Right renal pelvis (tissue), 4 donors: ENCODE results near the gene CDK14. TPM values are rescaled to one million over a fixed set of nuclear protein-coding genes. Genes with fewer than 3 reads are reported as not detected.
"Not testable (repeated sequence)": the region's sequence is repeated elsewhere in the genome, so short reads cannot be mapped to it uniquely, and the experiment has no call there.

ENCODE experiments used
- DNase-seq, 4 donors: peaks; one replicate each; pipeline ENCODE4 v3.0.0-alpha.2; 2013; ENCODE audit warnings: low read depth in 4 of 4, low spot score in 3 of 4, missing footprints in 1 of 4
- polyA plus RNA-seq, 4 donors: library from polyadenylated mRNA; unstranded; fragments of 120-200 nt; gene quantifications; one replicate each; pipeline ENCODE4 v1.2.1, GENCODE V29; 2013; ENCODE audit not compliant: insufficient read length in 4 of 4

CDK14 gene
- polyA plus RNA-seq, 4 donors, result 30.3 to 39.1 (median 37.5) TPM

DNA sequence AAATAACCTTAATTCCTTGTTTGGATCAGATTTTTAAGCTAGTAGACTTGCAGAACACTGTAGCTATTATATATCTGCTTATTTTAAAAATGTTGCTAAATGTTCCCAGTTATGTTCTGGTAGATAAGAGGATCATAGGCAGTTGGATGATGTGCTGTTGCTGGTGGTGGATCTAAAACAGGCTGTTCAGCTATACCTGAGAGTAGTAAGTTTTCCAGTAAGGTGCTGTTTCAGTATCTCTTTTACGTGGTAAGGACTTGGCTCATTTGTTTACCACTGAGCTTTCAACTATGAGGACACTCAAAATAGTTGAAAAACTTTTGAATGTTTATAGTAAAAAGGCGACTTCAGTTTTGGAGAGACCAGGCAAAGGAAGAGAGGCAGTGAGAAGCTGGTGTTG lies 180.9 kb downstream of the CDK14 start:
- no peak for DNase-seq

DNA sequence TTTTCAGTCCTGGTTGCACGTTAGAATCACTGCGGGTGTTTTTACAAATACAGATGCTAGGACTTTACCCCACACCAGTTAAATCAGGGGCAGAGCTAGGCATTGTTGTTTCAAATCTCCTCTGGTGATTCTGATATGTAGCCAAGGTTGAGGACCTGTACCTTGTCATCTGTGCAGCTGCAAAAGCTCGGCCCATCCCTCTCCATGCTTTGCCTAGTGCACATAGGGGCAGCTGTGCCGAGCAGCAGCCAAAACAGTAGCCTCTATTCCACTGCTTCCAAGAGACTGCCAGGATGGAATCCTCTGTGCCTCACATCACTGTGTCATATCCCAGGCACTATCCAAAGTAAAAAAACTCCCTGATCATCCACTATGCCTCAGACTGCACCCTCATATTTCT lies 181.3 kb downstream of the CDK14 start:
- no peak for DNase-seq

DNA sequence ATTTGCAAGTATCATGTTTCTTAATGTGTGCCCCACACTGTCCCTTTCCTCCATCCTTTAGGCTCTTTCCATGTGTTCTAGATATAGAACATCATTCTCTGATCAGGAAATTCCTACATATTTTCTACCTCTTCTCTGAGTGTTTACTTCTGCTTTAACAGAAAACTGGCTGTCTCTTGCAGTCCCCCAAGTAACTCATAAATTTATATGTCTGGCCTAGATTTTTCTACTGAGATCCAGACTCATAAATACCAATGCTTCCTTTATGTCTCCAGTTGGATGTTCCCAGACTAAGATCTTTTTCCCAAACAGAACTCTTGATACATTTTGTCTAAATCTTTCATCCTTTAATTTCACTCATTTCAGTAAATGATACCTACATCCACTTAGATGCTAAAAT lies 181.8 kb downstream of the CDK14 start:
- DNase-seq, result no peak

DNA sequence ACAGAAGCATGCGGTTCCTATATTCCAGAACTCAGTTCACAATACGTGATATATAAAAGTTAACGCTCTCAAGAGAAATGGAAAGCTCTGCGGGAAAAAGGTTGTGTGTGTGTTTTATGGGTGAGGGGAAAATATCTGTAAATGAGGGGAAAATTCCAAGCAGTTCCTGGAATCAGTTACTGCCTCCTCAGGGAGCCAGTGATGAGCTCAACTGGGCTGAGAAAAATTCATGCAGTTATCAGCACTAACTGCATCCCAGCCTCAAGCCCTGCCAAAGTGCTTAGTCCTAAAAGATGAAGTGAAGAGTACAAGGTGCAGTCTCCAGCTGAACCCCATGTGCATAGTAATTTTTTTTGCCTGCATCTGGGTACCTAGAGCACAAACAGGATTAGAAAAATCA lies 191.9 kb downstream of the CDK14 start:
- DNase-seq, result no peak

DNA sequence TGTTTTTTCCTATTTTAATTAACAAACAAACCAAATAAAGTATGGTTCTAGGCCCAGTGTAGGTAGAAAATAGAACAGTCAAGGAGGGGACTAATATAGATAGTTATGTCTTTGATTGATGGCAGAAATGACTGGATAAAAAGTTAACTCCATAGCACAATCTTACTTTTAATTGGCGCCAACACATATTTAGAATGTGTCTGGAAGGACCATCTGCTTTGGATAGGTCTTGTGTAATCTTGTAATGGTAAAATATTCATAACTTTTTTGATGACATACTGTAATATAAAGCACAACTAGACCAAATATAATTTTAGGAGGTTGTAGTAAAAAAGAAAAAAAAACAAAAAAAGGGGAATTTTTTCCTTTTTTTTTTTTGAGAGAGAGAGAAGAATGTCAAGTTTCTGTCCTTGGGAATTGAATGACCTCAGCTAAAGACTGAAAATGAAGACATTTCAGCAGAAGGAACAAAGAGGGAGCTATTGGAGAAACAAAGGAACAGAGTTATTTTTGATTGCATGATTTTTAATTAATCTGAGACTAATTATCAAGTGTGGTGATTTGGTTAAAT lies 193.7 kb downstream of the CDK14 start:
- DNase-seq, result no peak

DNA sequence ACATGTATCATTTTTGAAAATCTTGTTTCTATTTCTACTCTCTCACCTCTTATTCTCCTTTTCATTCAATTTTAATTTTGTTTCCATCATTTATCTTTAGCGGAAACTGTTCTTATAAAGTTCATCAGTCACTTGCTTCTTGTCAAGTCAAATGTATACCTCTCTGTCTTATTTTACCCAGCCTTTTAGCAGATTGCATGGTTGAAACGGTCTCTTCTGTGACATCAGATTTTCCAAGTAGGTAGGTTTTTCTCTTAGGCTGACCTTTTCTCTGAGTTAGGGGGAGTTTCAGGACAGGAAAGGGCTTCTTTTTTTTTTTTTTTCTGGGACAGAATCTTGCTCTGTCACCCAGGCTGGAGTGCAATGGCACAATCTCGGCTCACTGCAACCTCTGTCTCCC lies 195.5 kb downstream of the CDK14 start:
- no peak for DNase-seq

DNA sequence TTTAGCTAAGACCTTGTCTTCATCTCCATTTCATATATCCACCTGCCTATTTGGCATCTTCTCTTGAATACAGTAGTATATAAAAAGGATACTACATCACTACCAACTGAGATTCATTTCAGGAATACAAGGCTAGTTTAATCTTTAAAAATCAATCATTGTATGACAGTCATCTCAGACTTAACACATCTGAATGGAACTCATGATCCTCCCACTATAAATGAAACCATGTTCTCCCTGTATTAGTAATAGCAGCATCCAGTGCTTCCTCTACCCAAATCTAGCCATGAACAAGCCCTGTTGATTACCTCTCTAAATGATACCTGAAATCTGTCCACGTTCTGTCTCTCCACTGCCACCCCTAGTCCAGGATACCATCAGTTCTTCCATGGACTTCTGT lies 196.2 kb downstream of the CDK14 start:
- no peak for DNase-seq

DNA sequence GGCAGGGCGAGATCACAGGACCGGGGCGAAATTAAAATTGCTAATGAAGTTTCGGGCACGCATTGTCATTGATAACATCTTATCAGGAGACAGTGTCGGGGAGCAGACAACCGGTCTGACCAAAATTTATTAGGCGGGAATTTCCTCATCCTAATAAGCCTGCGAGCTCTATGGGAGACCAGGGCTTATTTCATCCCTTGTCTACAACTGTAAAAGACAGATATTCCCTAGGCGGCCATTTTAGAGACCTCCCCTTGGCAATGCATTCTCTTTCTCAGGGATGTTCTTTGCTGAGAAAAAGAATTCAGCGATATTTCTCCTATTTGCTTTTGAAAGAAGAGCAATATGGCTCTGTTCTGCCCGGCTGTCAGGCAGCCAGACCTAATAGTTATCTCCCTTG lies 198.1 kb downstream of the CDK14 start:
- DNase-seq, result not testable (repeated sequence)

DNA sequence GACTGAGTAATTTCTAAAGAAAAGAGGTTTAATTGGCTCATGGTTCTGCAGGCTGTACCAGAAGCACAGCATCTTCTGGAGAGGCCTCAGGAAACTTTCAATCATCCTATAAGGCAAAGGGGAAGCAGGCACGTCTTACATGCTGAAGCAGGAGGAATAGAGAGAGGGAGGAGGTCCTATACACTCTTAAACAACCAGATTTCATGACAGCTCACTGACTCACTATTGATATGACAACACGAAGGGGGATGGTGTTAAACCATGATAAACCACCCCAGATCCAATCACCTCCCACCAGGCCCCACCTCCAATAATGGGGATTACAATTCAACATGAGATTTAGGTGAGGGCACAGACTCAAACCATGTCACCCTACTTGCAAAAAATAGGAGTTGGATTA lies 201.5 kb downstream of the CDK14 start:
- no peak for DNase-seq

DNA sequence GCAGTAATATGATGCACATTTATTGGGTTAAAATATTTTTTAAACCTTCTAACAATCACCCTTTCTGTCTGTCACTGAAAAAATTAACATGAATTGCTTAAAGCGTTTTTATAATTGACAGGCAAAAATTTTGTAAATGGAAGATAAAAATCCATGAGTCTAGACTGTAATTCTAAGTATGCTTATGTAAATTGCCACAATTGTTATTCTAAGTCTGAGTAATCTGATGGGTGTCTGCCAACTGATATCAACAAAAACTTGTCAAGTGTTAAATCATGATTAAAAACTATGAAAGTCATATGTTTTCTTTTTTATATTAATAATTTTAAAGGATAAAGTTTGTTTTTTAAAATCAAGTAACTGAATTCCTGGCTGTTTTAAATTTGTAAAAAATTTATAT lies 208.2 kb downstream of the CDK14 start:
- no peak for DNase-seq

DNA sequence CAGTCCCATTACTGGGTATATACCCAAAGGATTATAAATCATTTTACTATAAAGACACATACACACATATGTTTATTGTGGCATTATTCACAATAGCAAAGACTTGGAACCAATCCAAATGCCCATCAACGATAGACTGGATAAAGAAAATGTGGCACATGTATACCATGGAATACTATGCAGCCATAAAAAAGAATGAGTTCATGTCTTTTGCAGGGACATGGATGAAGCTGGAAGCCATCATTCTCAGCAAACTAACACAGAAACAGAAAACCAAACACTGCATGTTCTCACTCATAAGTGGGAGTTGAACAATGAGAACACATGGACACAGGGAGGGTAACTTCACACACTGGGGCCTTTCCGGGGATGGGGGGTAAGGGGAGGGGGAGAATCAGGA lies 219.4 kb downstream of the CDK14 start:
- DNase-seq, result not testable (repeated sequence)

DNA sequence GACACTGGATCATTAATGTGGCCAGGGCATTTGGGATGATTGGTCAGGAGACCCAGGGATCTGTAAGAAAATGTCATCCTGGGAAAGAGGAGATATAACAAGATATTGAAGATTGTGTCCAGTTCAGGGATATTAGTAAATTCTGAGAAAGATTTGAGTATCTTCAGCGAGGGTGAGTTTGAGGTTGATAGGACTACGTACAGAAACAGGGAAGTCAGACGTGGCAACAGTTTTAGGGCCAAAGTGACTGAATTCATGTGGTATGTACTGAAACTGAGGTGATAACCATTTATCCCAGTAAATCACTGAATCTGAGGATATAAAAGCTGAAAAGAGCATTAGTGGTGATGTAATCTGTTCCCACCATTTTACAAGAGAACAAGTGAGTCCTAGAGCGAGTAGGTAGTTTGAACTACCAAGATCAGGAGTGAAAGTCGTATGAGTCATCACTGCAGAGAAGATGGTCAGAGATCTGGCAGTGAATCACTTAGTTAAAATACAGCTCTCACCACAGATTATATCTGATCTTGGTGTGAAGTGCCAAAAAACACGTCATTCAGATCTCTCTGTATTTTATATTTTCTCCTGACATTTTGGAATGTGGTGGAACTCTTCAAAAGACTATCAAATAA lies 220.5 kb downstream of the CDK14 start:
- no peak for DNase-seq

DNA sequence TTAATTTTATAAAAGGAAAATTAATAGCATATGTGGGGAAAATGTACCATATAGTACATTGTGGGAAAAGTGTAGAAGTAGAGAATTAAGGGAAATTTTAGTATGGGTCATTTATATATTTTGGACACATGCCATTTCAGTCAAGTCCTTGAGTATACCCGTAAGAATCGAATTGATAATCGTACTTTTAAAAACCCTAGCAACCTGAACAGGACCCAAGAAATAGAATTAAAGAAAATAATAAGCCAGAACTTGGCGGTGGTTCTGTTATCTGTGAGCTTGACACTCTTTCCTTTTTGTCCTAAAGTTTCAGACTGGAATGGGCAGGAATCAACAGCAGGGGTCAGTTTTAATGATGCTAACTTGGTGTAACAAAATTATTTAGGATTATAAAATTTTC lies 221.0 kb downstream of the CDK14 start:
- no peak for DNase-seq

DNA sequence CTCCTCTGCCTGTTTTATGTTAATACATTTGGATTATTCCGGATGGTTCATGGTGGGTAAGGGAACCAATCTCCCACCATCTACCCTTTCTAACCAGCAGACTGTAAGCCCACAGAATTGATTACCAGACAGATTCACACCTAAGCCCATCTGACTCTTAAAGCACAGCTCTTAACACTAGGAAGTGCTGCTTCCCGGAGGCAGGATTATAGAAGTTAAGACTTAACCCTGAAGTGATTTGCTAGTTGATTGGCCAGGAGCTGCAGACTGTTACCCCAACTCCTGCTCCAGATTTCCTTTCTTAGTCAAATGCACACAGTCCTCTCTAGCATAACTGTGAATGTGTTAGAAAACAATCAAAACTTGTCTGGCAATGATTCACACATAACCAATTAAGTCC lies 221.7 kb downstream of the CDK14 start:
- DNase-seq, result no peak

DNA sequence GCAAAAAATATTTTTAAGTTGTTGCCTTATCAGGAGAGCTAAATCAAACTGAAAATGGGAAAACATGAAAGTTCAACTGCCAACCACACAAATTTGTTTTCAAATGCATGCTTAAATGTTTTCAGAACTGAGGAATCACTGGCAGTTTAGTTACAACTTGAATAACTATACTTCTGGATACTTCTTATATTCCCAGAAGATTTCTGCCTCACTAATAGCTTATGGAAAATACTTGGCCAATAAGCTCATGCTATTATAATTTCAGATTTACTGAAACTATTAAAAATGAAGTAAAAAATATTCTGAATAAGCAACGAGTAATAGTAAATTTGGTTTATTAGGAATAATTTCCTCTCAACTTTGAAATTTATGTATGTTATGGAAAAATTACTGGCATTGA lies 222.2 kb downstream of the CDK14 start:
- DNase-seq, result no peak

DNA sequence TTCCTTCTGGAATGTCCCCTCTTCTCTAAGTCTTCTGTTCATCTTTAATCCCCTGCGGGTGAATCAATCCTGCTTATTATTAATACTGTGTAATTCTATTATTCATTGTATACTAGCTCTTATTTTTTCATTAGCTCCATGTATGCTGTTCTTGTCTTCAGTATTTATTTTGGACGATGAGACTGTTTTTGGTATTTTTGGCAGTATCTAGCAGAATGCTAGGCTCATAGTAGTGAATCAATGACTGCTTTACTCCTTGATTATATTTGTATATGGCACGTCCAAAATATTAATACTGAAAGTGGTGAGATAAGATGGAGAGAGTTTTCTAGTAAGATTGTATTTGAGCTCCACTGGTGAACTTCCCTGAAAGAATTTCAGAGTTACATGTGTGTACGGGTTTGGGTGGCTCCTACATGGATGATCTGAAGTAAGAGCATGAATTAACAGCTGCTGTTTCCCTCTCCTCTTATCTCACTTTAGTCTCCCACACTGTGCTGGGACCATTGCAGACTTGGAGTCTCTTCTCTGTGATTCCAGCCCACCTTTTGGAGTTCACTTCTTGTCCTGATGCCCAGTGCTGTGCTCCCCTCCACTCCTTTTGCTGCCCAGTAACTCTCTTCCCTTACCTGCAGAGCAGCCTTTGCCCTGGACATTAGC lies 226.0 kb downstream of the CDK14 start:
- DNase-seq, result no peak

DNA sequence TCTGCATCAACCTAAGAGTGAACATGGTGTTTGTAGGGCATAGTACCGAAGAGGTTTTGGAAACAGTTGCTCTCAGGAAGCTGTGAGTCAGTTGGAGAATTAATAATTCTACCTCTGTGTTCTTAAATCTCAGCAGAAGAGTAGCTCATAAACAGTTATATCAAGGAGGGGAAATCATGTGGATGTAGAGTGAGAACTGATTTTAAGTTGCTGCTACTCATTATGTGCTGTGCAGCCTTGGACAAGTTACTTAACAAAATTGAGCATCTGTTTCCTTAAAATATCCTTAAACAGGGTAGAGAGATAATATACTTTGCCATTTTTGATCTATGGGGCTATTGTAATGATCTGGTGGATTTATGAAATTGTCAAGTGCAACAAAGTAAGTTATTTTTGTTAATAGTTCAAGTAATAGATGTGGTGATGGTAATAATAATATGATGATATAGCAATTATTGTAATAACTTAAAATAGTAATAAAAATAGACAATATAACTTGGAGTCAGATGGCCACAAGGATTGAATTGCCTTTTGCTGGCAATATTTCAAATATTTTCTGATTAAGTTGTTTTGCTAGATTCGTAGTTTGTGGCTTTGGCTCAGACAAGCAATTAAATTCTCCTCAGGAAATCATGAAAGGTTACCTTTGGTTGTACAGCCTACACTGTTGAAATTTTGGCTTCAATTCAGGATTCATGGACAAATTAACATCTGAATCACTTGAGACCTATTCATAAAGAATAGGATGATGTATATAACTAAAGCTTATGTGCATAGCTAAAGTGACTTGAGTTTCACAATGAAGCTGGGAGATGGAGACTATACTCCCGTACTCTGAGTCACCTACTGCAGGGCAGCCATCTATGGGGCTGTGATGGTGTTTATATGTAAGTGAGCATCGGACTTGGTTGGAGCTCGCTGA lies 228.5 kb downstream of the CDK14 start:
- DNase-seq, result no peak

DNA sequence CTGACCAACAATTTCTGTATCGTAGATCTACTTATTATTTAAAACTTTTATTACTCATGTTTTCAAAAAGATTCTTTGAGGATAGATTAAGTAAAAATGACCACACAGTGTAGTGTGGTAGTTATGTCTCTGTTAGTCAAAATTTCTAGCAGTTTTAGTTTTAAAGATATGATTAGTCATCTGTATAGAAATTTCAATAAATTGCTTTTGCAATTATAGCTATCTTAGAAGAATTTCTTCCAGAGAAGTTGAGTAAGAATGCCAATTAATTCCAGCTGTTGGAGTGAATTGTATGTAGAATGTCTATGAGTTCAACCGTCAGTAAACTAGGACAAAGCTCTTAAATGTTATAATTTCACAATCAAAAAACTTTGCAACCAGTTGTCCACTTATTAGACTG lies 229.7 kb downstream of the CDK14 start:
- no peak for DNase-seq

DNA sequence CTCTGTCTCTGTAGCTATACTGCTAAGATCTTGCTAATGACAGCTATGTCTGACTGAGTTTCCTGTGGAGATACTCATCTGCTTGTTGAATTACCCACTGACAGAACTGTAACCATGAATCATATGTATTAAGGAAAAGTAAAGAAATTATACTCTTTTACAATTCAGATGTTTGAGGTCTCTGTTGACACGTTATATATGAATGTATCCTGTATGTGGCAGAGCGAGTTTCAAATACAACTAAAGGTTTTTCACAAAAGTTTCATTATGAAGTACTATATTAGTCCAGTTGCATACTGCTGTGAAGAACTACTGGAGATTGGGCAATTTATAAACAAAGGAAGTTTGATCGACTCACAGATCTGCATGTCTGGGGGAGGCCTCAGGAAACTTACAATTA lies 232.5 kb downstream of the CDK14 start:
- DNase-seq, result no peak

DNA sequence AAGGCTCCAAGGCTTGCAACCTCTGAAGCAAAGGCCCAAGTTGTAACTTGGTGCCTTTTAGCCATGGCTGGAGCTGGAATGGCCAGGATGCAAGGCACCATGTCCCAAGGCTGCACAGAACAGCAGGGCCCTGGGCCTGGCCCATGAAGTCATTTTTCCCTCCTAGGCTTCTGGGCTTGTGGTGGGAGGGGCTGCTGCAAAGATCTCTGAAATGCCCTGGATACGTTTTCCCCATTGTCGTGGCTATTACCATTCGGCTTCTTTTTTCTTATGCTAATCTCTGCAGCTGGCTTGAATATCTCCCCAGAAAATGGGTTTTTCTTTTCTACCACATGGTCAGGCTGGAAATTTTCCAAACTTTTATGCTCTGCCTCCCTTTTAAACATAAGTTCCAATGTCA lies 234.2 kb downstream of the CDK14 start:
- DNase-seq, result no peak

DNA sequence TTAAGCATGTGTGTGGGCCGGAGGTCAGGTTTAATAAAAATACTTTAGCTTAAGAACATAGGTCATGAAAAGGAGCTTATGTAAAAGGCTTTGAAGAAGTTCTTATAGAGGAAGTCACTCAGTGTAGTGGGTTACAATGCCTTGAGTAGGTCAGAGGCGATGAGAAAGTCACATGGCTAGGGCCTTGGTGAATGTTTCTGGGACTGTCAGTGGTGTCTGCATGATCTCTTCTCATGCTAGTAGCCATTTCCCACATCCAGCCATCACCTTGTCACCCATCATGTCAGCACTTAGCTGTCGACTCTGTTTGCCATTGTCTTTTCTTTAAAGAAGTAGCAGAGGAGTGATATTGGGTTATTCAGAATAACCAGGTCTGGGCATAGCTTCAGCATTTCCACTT lies 236.6 kb downstream of the CDK14 start:
- DNase-seq, result no peak
